NCI-H1930 (cell line): ENCODE data around the gene NFIA.

Source experiments
- DNase-seq, 2 experiments: peaks; one replicate each; lab custom pipeline; 2025; lab: John Stamatoyannopoulos, UW

NFIA gene

DNA sequence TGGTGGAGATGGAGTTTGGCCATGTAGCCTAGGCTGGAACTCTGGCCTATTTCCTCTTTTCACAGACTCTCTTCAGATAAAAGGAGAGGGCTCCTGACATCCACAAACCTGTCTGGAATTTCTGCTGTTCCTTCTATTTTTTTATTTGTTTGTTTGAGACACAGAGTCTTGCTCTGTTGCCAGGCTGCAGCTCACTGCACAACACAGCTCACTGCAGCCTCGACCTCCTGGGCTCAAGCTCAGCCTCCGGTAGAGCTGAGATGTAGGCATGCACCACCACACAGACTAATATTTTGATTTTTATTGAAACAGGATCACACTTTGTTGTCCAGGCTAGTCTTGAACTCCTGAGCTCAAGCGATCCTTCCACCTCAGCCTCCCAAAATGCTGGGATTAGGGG is 411.6 kb downstream of the NFIA start:
- DNase-seq: no peak

DNA sequence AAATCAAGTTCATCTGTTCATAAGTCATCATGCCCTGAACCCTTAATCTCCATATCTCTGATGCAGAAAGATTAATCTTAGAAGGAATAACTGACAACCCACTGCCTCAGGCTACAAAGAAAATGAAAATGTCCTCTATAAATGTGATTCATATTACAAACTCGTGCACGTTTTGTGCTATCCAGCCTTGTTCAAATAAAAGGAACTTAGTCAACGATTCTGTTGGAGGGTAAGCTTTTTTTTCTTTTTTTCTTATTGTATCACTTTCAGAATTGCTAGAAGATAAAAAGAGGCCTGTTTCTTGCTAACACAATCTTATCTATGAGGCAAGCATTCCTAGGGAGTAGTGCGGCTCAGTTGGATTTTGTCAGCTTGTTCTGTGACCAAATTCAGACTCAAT is 414.1 kb downstream of the NFIA start:
- no peak for DNase-seq

DNA sequence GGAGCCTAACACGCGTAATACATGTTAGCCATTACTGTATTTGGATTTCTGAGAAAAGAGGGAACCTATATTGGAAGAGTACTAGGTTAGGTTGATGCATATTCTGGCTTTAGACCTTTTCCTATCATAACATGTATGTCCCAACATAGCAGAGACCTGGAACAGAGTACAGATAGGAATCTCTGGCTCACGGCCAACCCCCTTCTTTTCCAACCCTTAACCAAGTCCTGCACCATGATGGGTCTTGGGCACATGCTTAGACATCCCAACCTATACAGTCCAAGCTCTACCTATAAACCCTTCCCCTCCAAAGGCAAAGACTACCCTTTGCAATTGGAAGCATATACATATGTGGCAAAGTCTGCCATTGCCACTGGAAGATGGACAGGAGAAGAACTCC is 414.7 kb downstream of the NFIA start:
- no peak for DNase-seq

DNA sequence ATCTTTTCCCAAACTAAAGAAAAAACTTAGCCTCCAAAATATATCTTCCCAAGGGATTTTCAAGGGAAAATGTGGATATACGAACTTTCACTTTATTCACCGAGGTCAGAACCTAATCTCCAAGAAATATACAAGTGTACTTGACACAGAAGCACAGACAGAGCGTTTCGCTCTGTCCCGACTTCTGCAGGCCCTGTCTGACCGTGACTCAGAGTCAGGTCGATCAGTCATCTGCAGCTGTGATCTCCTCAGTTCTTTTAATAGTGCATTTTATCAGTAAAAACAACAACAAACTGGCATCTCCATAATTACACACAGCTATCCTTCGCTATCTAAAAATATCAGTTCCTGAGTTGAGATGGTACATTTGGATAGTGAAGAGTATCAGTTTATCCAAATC is 416.0 kb downstream of the NFIA start:
- DNase-seq: no peak

DNA sequence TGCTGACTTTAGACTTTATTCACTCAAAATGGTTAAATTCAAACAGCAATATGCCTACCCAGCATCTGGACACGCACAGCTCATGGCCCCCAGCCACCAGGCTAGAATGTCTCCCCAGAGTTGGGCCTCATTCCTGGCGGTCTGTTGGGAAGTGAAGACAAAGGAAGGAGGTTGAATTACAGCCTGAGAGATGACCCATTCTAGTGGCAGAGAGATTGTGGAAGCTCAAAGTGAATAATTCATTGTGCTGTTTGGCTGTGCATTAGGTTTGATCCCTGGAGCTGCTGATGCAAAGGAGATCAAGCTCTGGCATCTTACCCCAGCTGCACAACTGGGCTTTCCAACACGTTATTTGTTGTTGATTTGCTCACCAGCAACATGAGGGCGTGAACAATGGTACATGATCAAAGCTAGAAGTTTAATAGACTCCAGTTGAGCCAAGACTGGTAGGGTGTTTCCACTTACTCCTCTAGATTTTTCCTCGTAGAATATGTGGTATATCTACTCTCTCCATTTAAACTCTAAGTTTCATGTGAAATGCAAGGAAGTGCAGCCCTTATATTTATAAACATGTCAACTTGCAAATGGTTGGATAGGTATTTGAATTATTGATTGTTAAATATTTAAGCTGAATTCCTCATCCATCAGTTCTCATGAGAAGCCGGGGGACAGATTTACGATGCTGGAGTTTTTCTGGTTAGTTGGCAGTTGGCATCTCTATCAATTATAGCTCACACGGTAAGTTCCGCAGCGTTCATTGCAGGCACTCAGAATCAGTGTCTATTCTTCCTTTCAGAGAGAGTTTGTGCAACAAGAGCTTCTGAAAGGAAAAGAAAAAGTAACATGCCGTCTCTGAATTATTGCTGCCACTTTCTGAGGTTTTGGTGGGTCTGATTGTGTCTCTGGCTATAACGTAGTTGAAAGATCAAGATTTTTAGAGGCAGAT is 419.9 kb downstream of the NFIA start:
- DNase-seq: no peak

DNA sequence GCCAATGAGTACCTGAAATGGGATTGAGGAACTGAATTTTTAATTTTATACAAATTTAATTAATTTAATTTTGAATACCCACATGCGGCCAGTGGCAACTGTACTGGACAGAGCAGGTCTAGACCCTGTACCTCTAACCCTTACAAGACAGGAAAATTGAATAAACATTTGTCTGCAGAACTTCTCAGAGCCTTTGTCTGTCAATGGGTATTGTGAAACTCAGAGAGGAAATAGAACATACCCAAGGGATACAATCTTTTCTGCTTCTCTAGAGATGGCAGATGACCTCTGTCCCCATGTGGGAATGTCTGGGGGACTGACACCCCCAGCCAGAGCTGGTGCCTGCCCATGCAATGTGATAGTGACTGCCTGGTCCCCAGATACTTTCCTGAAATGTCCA is 421.9 kb downstream of the NFIA start:
- DNase-seq: no peak

DNA sequence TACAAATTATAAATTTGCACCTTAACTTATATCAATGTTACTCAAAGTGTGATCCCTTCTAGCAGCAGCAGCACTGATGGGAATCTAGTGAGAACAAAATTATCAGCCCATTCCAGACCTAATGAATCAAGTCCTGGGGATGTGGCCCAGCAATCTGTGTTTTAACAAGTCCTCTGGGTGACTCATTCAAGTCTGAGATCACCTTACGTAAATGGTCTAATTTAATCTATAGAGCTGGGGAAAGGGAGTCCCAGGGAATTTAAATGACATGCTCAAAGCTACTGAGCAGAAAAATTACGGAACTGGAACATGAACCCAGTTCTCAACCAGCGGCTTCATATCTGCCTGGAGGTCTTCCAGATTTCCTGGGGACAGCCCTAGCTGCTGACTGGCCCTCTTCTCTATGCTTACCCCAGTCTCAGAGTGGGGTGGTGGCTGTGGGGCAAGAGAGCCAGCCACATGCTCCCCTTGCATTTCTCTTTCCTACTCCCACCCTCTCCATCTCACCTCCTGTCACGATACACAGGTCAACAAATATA is 422.6 kb downstream of the NFIA start:
- no peak for DNase-seq

DNA sequence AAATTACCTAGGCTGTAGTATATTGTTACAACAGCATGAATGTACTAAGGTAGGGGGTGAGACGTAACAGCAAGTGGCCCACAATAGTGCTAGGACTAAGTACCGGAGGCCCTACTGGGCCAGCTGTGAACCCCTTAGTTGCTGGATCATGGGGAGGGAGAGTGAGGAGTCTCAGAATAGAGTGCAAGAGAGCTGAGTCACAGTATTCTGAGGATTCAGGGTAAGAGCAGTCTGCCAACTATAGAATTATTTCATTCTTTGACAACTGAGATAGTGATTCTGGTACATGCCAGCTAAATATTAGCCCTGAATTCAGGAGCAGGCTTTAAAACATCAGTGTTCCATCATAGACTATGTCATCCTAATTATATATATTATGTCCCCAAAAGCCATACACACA is 423.9 kb downstream of the NFIA start:
- DNase-seq: no peak

DNA sequence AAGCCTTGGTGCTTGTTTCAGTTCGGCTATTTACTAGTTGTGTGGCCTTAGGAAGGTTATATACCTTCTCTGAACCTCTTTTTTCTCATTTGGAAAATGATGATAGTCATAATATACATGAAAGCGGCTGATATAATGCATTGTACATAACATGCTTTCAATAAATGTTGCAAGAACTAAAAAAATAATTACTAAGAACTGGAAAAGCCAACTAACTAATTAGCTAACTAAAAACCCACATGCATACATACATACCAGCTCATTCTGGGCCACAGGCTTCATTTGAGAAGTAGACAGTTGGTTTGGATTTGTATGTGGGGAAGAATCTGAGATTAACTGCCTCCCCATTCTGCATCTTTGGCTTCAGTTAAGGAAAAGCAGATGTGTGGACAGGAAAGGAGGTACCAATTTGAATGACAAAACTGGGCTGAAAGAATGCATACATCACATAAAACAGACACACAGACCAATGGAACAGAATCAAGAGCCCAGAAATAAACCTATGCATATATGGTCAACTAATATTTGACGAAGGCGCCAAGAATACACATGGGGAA is 424.7 kb downstream of the NFIA start:
- no peak for DNase-seq
